B cell (primary cell): Measurements from ENCODE around the gene RND1. TPM values are rescaled to one million over a fixed set of nuclear protein-coding genes. Genes with fewer than 3 reads are reported as not detected.

Experiments used
- ATAC-seq: fragments of 200-7000 bp; cut with Tn5 transposase; one replicate; pipeline ENCODE4 v1.10.0; 2021; ENCODE audit warnings: low read depth, mild to moderate bottlenecking, moderate number of reproducible peaks, moderate library complexity
- CTCF ChIA-PET: fragments of 350-600 bp; sonication (Branson Sonifier 250); formaldehyde crosslinking; loops from one replicate; lab custom pipeline; 2021; ENCODE audit warnings: antibody characterized with exemption, inconsistent platforms; lab: Charles Lee
- POLR2A ChIA-PET: fragments of 350-600 bp; sonication (Branson Sonifier 250); formaldehyde crosslinking; loops from one replicate; lab custom pipeline; 2021; ENCODE audit warnings: antibody characterized with exemption; lab: Charles Lee
- DNase-seq: peaks from one replicate; pipeline ENCODE4 v3.0.0; 2013
- H2AFZ ChIP-seq: 2 replicates; pipeline ENCODE4 v1.6.1; 2012; ENCODE audit warnings: mild to moderate bottlenecking, low read depth, low read length; ENCODE audit not compliant: insufficient read depth, poor library complexity, severe bottlenecking
- H3K27ac ChIP-seq, 2 donors: 1 replicate in 1 of 2; 2 replicates in 1 of 2; pipeline ENCODE4 v1.5.1; 2012 to 2013; ENCODE audit warnings: low read length in 2 of 2, mild to moderate bottlenecking in 2 of 2, moderate library complexity in 1 of 2
- H3K27me3 ChIP-seq, 4 experiments: fragments of 200-600 bp in 1 of 4; sonication (generic) in 1 of 4; replicated peaks in 1 of 4; 1 replicate in 2 of 4; 2 replicates in 2 of 4; pipeline versions ENCODE4 v1.6.1 to v1.7.0; 2013 to 2016; ENCODE audit warnings: low read length in 3 of 4, mild to moderate bottlenecking in 2 of 4, mixed read lengths in 1 of 4, moderate library complexity in 1 of 4; ENCODE audit not compliant: insufficient read depth in 4 of 4, control insufficient read depth in 3 of 4; ENCODE audit errors: control extremely low read depth in 1 of 4
- H3K36me3 ChIP-seq, 2 experiments: replicated peaks in 1 of 2; 1 replicate in 1 of 2; 2 replicates in 1 of 2; pipeline versions ENCODE4 v1.6.1 to v1.7.1; 2013; ENCODE audit warnings: low read length in 1 of 2; ENCODE audit not compliant: insufficient read depth in 2 of 2, control insufficient read depth in 1 of 2; ENCODE audit errors: control extremely low read depth in 1 of 2, extremely low read depth in 1 of 2
- H3K4me1 ChIP-seq, 2 donors: fragments of 200-600 bp in 1 of 2; sonication (generic) in 1 of 2; 1 replicate in 1 of 2; 2 replicates in 1 of 2; pipeline versions ENCODE4 v1.5.1 to v1.6.1; 2013 to 2017; ENCODE audit warnings: low read length in 2 of 2; ENCODE audit not compliant: control insufficient read depth in 2 of 2, insufficient read depth in 2 of 2
- H3K4me2 ChIP-seq: replicated peaks from 2 replicates; pipeline ENCODE3; 2012; ENCODE audit warnings: mild to moderate bottlenecking, low read depth, low read length; ENCODE audit not compliant: poor library complexity, severe bottlenecking
- H3K4me3 ChIP-seq, 5 experiments: fragments of 200-600 bp in 1 of 5; sonication (generic) in 1 of 5; 1 replicate in 3 of 5; 2 replicates in 2 of 5; pipeline versions ENCODE4 v1.5.1 to v1.7.0; 2011 to 2016; ENCODE audit warnings: low read length in 4 of 5, mild to moderate bottlenecking in 4 of 5, low read depth in 2 of 5, control low read depth in 1 of 5, moderate library complexity in 1 of 5; ENCODE audit not compliant: insufficient read depth in 1 of 5; ENCODE audit errors: control extremely low read depth in 1 of 5, extremely low read depth in 1 of 5
- H3K79me2 ChIP-seq: fragments of 200-600 bp; sonication (generic); one replicate; pipeline ENCODE4 v1.6.0; 2016; ENCODE audit warnings: low read length; ENCODE audit not compliant: control insufficient read depth, insufficient read depth
- H3K9ac ChIP-seq: fragments of 200-600 bp; sonication (generic); 2 replicates; pipeline ENCODE4 v1.6.1; 2017; ENCODE audit warnings: mild to moderate bottlenecking, low read length, moderate library complexity
- H3K9me3 ChIP-seq, 3 donors: one replicate each; pipeline versions ENCODE4 v1.6.1 to v1.7.1; 2013; ENCODE audit warnings: low read length in 2 of 3; ENCODE audit not compliant: control insufficient read depth in 2 of 3, insufficient read depth in 1 of 3; ENCODE audit errors: control extremely low read depth in 1 of 3
- H4K20me1 ChIP-seq: 2 replicates; pipeline ENCODE4 v1.6.0; 2012; ENCODE audit warnings: mild to moderate bottlenecking, low read length; ENCODE audit not compliant: insufficient read depth, control insufficient read depth, poor library complexity, severe bottlenecking
- H3K27ac Mint-ChIP-seq: one replicate; pipeline ENCODE4 v1.8.0; 2021; ENCODE audit warnings: mixed read lengths
- H3K27me3 Mint-ChIP-seq: one replicate; pipeline ENCODE4 v1.8.0; 2021; ENCODE audit warnings: mixed read lengths
- H3K4me1 Mint-ChIP-seq: one replicate; pipeline ENCODE4 v1.8.0; 2021; ENCODE audit warnings: mixed read lengths
- H3K4me3 Mint-ChIP-seq: one replicate; pipeline ENCODE4 v1.8.0; 2021; ENCODE audit warnings: mixed read lengths
- H3K9me3 Mint-ChIP-seq: one replicate; pipeline ENCODE4 v1.8.0; 2022; ENCODE audit warnings: mixed read lengths; ENCODE audit not compliant: insufficient read depth
- EZH2 ChIP-seq: IDR thresholded peaks from 2 replicates; pipeline ENCODE4 v1.6.1; 2012; ENCODE audit warnings: borderline replicate concordance, low read depth, mild to moderate bottlenecking, moderate library complexity, low read length; ENCODE audit not compliant: insufficient read depth, poor library complexity, severe bottlenecking
- WGBS: methylation state at CpG from one replicate; pipeline ENCODE4 v1.1.5; 2013; ENCODE audit warnings: missing lambda C conversion rate; ENCODE audit not compliant: insufficient coverage; 5-methylcytosine and 5-hydroxymethylcytosine counted together
- intact Hi-C: fragments of 100-400 bp; cut with micrococcal nuclease; formaldehyde crosslinking; loops from one replicate; pipeline ENCODE4 v1.10.0; 2022
- polyA plus RNA-seq: library from polyadenylated mRNA; depleted of rRNA; stranded (reverse); fragments of >200 nt; gene quantifications from 2 replicates; pipeline ENCODE4 v1.2.3, GENCODE V29; 2012
- total RNA-seq, 2 donors: library from RNA; stranded (reverse); fragments of 120-200 nt in 1 of 2; gene quantifications; 1 replicate in 1 of 2; 2 replicates in 1 of 2; pipeline versions ENCODE4 v1.2.3 to v1.2.4, GENCODE V29; 2013 to 2022
- TF ChIP-seq, protein P1 (sequence below): fragments of 200-600 bp; IDR thresholded peaks from one replicate; pipeline ENCODE4 v1.8.0; 2022; ENCODE audit warnings: antibody characterized with exemption, mild to moderate bottlenecking

Gene RND1
- total and polyA plus RNA-seq, 2 donors (not counting 1 experiment from before 2014, with no cell fraction given) = 7.3 to 19.5 TPM

DNA sequence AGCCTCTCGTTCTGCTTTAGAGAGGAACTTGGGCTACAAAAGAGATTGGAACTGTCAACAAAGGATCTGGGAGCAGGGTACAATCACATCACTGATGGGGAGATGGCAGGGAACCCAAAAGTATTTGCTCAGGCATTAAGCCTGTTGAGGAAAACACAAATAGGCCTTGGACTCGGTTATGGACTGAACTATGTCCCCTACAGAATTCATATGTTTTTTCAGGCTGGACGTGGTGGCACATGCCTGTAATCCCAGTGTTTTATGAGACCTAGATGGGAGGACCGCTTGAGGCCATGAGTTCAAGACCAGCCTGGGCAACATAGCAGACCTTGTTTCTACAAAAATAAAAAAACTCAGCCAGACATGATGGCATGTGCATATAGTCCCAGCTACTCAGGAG, 27.6 kb downstream of the RND1 start:
- Histone ChIP-seq H3K9me3 (no peaks in the 10 kb centered on the region), H4K20me1 (peaks cover 12% of the 10 kb centered on the region), H3K79me2 (no peaks in the 10 kb centered on the region), H3K4me1 (no peaks in the 10 kb centered on the region), H2AFZ (no peak overlapping the region), H3K27me3 (no peaks in the 10 kb centered on the region), H3K36me3 (peaks cover 9 to 57% of the 10 kb centered on the region in 2 experiments), H3K4me2 (no peak overlapping the region), H3K27ac (no peak overlapping the region), H3K4me3 (no peak overlapping the region), H3K9ac (no peak overlapping the region)
- Mint-ChIP-seq H3K4me1 (no peaks in the 10 kb centered on the region), H3K9me3 (no peaks in the 10 kb centered on the region), H3K4me3 (no peak overlapping the region), H3K27me3 (no peaks in the 10 kb centered on the region), H3K27ac (no peak overlapping the region)
- 100% methylated on average over 3 of the region's 4 CpGs for WGBS
- ChIA-PET CTCF (interaction anchor here (0.7 to 3.0 kb wide), 2 partner anchors 15 to 122 kb away, joined by 3 to 12 read pairs; partner anchors contain the start of gene DDX23), POLR2A (no interaction called here)
- TF ChIP-seq EZH2 = no peak
- TF ChIP-seq, protein P1, sequence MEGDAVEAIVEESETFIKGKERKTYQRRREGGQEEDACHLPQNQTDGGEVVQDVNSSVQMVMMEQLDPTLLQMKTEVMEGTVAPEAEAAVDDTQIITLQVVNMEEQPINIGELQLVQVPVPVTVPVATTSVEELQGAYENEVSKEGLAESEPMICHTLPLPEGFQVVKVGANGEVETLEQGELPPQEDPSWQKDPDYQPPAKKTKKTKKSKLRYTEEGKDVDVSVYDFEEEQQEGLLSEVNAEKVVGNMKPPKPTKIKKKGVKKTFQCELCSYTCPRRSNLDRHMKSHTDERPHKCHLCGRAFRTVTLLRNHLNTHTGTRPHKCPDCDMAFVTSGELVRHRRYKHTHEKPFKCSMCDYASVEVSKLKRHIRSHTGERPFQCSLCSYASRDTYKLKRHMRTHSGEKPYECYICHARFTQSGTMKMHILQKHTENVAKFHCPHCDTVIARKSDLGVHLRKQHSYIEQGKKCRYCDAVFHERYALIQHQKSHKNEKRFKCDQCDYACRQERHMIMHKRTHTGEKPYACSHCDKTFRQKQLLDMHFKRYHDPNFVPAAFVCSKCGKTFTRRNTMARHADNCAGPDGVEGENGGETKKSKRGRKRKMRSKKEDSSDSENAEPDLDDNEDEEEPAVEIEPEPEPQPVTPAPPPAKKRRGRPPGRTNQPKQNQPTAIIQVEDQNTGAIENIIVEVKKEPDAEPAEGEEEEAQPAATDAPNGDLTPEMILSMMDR = no peak
- DNase-seq (no peak), ATAC-seq (no peak)
- intact Hi-C loops = no loop called here

DNA sequence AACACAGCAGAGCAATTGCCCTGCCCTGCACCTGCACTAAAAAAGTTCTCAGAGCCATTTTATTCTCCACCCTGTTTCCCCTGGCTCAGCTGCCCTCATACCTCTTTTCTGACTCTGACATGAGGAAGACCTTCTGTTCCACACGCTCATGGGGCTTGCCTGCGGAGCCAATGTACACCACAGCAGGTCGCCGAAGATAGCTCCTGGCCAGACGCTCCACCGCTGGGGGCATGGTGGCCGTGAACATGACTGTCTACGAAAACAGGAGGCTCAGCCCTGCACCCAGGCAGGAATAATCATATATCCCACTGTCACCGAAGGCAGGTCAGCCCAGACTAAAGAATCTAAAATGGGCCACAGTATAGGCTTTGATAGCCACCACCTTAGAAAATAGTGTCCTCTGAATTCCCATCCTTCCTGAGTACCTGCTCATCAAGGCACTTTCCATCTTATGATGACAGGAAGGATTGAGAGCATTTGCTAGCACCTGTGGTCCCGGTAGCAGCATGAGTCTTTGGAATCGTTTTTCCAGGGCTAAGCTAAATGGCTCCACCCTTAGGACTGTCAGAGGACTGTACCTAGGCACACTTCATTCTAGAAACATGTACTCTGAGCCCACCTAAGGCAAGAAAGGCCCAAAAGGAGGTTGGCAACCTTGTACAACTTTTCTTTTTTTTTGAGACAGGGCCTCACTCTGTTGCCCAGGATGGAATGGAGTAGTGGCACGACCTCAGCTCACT, 33.2 kb downstream of the RND1 start:
- no peaks in the 10 kb centered on the region for H3K27me3 Mint-ChIP-seq
- H4K20me1 ChIP-seq = peaks cover 29% of the 10 kb centered on the region
- no peak overlapping the region for H2AFZ ChIP-seq
- no peak overlapping the region for H3K27ac Mint-ChIP-seq
- ATAC-seq = no peak
- intact Hi-C loops = no loop called here
- H3K79me2 ChIP-seq = no peaks in the 10 kb centered on the region
- no peaks in the 10 kb centered on the region for H3K9me3 ChIP-seq
- H3K4me2 ChIP-seq = no peak overlapping the region
- no peaks in the 10 kb centered on the region for H3K4me1 Mint-ChIP-seq
- WGBS = over 99% methylated on average over 12 of the region's 12 CpGs
- H3K27me3 ChIP-seq = no peaks in the 10 kb centered on the region
- H3K36me3 ChIP-seq = peaks cover 10 to 79% of the 10 kb centered on the region in 2 experiments
- H3K4me3 ChIP-seq = no peak overlapping the region
- no peaks in the 10 kb centered on the region for H3K4me1 ChIP-seq
- H3K9ac ChIP-seq = no peak overlapping the region
- no peak overlapping the region for H3K27ac ChIP-seq
- ChIA-PET POLR2A (no interaction called here), CTCF (interaction anchor here (1.2 to 1.5 kb wide), 3 partner anchors 13 to 156 kb away, joined by 3 to 5 read pairs (median 4); no protein-coding TSS in a partner anchor)
- DNase-seq = no peak
- H3K4me3 Mint-ChIP-seq = no peak overlapping the region
- no peak for TF ChIP-seq EZH2
- TF ChIP-seq, protein P1 = no peak
- H3K9me3 Mint-ChIP-seq = no peaks in the 10 kb centered on the region
